ENCODE measurements around the gene BNIP5.

The BNIP5 gene

GRCh38 chr6:36276581-36277536, 59.8 kb downstream of the BNIP5 start:
- DNase-seq (ENCODE audit: extremely low spot score, insufficient read length, low read depth), result no peak
- FAIRE-seq, result no peak

GRCh38 chr6:36273802-36274514, 62.7 kb downstream of the BNIP5 start:
- DNase-seq (ENCODE audit: extremely low spot score, insufficient read length, low read depth), result no peak
- FAIRE-seq, result no peak

DNA sequence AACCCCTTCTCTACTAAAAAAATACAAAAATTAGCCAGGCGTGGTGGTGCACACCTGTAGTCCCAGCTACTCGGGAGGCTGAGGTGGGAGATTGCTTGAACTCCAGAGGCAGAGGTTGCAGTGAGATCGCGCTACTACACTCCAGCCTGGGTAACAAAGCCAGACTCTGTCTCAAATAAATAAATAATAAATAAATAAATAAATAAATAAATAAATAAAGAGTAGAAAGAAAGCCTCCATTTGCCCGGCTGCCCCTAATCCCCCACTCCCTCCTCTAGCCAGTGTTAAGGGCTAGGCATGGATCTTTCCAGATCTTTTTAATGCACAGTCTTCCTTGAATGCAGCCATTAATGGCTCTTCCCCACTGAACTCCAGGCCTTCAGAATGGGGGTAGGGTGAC, 63.6 kb downstream of the BNIP5 start:
- no peak for FAIRE-seq
- DNase-seq (ENCODE audit: extremely low spot score, insufficient read length, low read depth), result no peak

- DNase-seq (ENCODE audit: extremely low spot score, insufficient read length, low read depth) (no peak), FAIRE-seq (no peak)
Observed at GRCh38 chr6:36272234-36272633, 64.5 kb downstream of the BNIP5 start.

DNA sequence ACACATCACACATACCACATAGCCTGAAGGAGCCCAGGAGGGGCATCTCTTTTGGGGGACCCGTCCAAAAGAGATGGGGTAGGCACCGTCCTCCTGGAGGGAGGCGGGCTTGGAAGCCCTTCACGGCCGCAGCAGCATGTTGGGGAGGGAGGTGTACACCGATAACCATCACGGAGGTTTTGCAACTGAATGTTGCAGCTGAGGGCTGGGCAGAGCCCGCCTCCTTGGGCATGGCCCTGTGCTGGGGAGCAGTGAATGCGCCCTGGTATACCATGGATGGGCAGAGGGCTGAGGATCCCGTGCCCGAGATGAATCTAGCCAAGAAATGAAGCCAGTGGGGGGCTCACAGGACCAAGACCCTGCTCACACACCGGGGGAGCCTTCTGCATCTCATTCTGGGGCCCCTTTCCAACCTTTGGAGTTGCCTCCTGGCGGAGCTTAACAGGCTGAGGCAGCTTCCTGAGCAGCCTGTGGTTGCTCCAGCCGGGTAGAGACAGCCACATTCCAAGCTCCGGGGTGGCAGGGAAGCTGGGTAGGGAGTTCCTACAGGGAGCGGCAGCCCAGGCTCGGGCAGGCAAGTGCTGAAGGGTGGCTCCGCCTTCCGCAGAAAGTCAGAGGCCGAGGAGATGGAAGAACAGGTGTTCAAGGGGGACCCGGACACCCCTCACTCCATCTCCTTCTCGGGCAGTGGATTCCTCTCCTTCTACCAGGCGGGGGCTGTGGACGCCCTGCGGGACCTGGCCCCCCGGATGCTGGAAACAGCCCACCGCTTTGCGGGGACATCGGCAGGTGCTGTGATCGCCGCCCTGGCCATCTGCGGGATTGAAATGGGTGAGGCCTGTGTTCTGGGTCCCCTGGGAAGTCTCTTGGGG, 66.6 kb downstream of the BNIP5 start, which contains the start of gene PNPLA1:
Gene PNPLA1 (plus strand): TSS at position 227 of the 872 bp plus-strand sequence. CDS start 400 bp downstream, at position 627.
- DNase-seq (ENCODE audit: extremely low spot score, insufficient read length, low read depth), result no peak
- FAIRE-seq, result no peak

GRCh38 chr6:36268478-36269275, 68.0 kb downstream of the BNIP5 start:
- DNase-seq (ENCODE audit: extremely low spot score, insufficient read length, low read depth) (no peak), FAIRE-seq (no peak)

DNA sequence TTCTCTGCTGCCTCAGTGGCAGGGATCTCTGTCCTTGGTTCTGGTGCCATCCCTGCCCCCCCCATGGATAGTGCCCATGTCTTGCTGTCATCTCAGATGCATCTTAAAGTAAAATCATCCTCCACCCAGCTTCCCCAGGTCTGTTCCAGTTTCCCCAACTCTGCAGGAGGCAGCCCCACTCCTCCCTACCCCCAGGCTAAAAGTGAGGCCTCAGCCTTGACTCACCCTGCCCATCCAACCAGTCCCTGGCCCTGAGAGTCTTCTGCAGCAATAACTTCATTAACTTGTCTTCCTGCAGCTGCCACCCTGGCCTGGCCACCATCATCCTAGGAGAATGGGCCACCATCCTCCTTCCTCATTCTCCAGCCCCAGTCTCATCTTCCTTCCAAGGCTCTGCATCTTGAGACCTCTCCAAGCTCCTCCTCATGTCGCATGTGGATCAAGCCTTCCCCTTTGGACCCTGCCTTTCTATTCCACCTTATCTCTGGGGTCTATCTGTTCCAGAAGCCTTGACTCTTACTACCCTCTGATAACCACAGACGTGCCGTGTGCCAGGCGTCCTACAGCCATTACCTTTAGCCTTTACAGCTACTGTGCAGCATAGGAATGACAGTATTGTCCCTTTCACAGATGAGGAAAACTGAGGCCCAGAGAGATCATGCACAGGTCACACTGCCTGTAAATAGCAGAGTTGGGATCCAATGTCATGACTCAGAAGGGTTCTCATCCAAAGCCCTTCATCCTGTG, 68.8 kb downstream of the BNIP5 start:
- DNase-seq (ENCODE audit: extremely low spot score, insufficient read length, low read depth) (no peak), FAIRE-seq (no peak)

DNA sequence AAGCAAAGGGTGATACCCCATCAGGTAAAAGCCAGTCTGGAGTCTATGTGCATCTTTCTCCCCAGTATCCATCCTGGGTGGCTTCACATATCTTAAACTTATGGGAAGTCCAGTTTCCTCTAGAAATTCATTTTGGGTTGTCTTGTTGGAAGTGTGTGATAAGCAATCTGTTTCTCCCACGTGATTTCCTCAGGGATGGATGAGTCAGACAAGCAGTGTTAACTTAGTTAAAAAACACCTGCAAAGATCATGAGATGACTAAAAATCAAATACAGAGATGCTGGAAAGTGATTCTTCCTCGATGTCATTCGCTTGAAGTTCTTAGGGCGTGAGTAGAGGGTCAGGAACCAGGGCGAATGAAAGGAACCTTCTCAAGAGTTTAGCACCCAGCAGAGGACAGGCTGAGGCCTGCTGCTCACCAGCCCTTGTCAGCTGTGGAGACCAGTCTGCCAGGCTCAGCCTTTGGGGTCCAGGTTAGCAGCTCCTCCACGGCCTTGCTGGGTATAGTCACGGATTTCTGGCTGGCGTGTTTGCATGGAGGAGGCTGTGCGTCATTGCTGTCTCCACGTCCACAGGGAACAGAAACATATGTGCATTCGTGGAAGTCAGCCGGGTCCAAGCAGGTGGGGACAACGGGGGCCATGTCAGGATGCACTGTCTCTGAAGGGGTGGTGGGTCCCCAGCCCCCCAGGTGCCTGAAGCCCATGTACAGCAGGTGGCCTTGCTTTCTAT, 69.6 kb downstream of the BNIP5 start:
- FAIRE-seq, result no peak

More for the DNA sequence above, 69.6 kb downstream of the BNIP5 start:
- DNase-seq (ENCODE audit: extremely low spot score, insufficient read length, low read depth), result no peak
